Superior temporal gyrus (tissue), 1 donor: ENCODE data around the gene EDDM13.
"Not testable (repeated sequence)": the region's sequence is repeated elsewhere in the genome, so short reads cannot be mapped to it uniquely, and the experiment has no call there.

Experiments used
- DNase-seq: peaks from one replicate; pipeline ENCODE4 v3.0.0-alpha.2; 2016; ENCODE audit errors: extremely low spot score

EDDM13 gene

DNA sequence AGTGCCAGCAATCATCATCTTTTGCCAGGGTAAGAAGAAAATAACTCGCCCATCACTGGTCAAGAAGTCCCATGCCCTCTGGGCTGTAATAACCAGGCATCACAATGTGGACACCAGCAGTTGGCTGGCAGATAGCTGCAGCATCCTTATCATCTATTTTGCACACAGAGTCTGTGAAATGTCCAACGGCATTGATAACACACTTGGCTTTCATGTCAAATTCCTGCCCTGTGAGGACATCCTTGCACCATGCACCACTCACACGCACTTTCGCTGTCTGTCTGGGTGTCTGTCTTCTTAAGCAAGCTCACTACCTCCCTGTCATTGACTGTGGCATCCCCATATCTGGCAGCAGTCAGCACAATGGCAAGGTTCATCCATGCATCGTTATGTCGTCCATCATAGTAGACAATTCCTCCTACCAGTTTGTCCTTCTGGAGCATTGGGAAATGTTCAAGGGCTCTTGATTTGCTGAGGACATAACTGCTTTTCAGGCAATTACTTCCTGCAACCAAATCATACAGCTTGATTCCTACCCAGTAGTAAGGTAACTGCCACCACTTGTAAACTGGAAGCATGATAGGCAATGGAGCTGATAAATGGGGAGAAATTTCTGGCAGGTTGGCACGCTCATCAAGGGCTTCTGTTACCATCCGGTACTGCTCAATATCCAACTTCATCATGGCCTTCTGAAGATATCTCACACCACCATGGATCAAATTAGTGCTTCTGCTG is 48.9 kb downstream of the EDDM13 start:
- DNase-seq: no peak

DNA sequence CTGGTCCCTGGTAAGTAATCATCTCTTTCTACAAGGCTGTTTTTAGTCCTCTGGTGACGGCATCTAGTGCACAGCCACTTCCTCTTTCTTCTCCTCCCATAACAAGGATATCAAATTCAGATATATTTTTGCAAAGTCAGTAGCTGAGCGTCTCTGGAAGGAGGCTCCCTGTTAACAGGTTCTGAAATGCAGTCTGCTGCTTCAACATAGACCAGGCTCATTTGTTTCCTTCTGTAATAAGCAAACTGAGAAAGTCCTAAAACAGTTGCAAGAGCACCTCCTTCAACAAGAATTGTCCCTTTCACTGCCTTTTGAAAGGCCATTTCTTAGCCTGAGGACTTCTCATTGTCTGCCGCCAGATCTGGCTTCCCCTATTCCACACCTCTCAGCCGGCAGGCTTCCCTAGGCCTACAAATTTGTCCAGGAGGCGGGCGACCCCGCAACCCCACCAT is 49.5 kb downstream of the EDDM13 start:
- no peak for DNase-seq

DNA sequence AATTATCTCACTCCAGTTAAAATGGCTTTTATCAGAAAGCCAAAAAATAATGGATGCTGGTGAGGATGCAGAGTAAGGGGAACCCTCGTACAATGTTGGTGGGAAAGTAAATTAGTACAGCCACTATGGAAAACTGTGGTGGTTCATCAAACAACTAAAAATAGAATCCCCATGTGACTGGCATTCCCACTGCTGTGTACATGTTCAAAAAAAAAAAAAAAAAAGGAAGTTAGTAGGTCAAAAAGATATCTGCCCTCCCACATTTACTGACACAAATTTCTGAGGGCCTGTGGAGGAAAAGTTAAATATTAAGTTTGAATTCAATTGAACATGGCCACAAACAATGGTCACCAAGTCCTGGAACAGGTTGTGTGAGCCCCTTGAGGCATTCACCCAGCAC is 51.9 kb downstream of the EDDM13 start:
- DNase-seq: no peak

DNA sequence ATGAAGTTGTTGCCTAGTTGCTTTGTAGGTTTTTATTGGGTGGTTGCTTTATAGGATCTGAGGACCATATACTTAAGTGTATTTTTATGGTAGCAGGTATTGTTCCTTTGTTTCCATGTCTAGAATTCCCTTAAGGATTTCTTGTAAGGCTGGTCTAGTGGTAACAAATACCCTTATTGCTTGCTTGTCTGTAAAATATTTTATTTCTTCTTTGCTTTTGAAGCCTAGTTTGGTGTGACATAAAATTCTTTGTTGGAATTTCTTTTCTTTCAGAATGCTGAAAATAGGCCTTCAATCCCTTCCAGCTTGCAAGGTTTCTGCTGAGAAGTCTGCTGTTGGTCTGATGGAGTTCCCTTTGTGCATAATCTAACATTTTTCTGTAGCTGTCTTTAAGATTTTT is 60.1 kb downstream of the EDDM13 start:
- DNase-seq: no peak

DNA sequence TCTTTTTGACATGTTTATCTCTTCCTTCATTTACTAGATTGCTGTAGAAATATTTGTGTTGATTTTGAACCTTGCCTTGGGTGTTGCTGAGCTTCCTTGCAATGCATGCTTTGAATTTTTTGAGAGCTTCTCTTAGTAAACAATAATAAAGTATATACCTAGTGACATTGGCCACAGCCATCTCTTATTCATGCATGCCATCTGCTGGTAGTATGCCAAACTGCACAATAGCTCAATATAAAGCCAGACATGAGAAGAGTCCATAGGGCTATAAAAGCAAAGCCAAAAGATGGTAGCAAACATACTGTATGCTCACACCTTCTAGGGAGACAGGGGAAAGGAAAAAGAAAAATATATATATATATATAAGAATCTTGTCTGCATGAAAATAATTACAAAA is 61.0 kb downstream of the EDDM13 start:
- no peak for DNase-seq

DNA sequence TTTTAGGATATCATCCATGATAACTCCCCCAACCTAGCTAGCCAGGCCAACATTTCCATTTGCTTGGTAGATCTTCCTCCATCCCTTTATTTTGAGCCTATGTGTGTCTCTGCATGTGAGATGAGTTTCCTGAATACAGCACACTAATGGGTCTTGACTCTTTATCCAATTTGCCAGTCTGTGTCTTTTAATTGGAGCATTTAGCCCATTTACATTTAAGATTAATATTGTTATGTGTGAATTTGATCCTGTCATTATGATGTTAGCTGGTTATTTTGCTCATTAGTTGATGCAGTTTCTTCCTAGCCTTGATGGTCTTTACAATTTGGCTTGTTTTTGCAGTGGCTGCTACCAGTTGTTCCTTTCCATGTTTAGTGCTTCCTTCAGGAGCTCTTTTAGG is 62.8 kb downstream of the EDDM13 start:
- not testable (repeated sequence) for DNase-seq

DNA sequence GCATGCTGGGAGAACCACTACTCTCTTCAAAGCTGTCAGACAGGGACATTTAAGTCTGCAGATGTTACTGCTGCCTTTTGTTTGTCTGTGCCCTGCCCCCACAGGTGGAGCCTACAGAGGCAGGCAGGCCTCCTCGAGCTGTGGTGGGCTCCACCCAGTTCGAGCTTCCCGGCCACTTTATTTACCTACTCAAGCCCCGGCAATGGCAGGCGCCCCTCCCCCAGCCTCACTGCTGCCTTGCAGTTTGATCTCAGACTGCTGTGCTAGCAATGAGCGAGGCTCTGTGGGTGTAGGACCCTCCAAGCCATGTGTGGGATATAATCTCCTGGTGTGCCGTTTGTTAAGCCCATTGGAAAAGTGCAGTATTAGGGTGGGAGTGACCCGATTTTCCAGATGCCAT is 64.5 kb downstream of the EDDM13 start:
- not testable (repeated sequence) for DNase-seq

DNA sequence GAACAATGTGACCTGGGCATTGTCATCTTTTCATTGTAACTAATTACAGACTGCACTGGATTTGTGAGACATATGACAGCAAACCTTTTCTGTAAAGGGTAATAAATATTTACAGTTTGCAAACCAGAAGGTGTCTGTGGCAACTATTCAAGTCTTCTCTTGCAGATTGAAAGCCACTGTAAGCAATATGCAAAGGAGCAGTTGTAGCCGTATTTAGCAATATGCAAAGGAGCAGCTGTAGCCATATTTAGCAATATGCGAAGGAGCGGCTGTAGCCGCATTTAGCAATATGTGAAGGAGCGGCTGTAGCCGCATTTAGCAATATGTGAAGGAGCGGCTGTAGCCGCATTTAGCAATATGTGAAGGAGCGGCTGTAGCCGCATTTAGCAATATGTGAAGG is 66.5 kb downstream of the EDDM13 start:
- DNase-seq: not testable (repeated sequence)

DNA sequence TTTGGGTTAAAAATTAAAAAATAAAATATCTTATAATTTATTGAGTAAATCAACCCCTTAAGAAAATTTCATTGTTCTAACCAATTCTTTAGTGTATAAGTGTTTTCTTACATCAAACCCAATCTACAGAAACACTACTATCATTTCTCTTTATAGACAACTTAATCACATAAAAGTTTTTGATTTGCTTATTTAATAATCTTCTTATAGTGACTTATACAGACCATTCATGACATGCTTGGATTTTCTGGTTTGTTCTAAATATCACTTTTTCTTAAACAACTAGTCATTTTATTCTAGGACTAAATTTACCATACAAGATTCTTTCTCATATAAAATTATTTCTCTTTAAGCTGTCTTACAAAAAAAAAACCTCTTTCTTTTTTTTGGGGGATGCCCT is 69.4 kb downstream of the EDDM13 start:
- no peak for DNase-seq

DNA sequence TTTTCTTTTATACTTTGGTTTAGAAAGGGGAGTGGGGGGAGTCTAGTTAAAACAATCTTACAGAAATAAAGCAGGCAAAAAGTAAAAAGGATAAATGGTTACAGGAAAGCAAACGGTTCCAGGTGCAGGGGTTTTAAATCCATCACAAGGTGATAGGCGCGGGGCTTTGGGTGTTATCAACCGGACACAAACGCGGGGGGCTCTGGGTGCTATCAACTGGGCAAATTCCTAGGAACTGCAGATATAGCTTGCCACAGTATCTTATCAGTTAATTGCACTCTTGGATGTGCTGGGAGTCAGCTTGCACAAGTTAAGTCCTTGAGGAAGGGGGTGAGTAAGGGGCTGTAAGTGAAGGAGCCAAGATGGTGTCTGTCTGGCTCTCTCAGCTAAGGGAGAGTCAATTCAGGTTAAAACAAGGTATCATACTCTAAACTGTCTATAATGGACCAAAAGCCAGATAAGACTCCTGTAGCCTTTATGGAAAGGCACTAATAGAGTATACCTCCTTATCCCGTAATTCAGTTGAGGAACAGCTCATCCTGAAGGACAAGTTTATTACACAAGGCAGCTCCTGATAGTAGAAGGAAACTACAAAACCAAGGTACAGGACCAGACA is 74.7 kb downstream of the EDDM13 start:
- DNase-seq: no peak

DNA sequence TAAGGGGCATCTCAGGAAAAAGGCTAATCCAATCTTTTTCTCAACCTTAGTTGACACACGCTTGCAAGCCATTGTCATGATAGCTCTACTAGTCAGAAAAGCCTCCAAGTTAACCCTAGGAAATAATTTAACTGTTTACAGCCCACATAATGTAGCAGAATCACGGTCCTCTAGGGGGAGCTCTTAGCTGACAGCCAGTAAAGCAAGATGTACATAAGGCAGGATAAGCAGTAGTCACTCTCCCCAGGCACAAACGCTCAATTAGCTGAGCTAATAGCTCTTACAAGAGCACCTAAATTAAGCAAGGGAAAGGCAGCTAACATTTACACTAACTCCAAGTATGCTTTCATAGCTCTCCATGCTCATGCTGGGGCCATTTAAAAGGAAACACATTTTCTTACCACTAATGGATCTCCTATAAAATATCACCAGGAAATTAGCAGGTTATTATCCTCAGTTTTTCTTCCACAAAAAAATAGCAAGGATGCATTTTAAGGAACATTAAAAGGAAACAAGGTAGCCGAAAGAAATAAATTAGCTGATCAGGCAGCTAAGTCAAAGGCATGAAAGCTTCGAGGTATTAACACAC is 75.8 kb downstream of the EDDM13 start:
- no peak for DNase-seq

DNA sequence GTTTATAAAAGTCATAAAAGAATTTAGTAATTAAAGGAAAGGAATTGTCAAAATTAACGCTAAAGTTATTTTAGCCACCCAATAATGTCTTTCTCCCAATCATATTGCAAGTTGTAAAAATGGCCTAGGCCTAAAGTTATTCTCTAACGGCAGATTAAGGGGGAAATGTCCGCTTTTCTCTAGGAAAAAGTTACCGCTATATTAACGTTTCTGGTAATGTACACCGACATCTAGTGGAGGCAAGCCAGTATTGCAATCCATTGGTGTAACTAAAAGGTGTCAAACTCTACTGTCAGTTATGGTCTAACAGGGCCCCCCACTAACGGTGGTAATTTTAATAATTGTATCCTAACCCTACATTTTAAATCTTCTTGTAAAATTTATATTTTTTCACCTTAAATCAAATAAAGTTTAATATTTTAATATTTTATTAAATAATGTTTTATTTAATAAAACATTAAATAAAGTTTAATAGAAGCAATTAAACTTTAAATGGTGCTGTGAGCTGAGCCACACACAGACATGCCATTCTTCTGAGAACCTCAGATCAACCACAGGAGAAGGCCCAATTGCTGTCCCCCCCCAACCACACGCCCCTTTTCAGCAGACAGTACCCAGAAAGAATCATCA is 78.0 kb downstream of the EDDM13 start:
- peak; percentile 18 for DNase-seq

DNA sequence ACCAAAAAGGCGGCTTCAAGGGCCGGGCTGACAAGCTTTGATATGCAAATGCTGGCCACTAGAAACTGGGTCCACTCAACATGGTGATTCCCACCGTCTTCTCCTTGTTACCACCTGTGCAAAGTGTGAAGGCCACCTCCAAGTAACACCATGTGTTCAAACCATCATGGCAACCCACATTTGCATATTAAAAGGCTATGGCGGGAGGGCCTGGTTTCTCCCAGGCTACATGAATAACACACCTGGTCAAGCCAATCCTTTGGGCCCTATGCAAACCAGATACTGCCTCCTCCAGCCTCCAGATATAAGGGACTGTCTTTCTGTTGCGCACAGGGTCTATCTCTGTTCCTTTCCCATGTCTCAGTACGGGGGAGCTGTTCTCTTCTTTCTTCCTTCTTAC is 78.7 kb downstream of the EDDM13 start:
- no peak for DNase-seq

DNA sequence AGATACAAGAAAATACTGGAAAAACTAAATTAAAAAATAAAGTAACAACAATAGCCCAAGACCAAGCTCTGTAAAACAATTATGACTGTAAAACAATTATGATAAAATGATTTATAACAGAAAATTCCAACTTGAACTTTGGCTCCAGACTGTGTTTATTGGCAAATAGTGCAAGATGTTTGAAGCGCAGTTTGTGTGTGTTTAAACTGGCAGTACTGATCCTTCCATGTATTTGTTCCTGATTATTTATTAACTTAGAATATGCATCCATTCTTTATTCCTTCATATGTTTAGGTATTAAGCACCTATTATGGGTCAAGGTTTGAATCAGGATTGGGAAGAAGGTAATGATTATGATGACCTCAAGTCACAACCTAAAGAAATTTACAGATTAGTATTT is 83.0 kb downstream of the EDDM13 start:
- no peak for DNase-seq

DNA sequence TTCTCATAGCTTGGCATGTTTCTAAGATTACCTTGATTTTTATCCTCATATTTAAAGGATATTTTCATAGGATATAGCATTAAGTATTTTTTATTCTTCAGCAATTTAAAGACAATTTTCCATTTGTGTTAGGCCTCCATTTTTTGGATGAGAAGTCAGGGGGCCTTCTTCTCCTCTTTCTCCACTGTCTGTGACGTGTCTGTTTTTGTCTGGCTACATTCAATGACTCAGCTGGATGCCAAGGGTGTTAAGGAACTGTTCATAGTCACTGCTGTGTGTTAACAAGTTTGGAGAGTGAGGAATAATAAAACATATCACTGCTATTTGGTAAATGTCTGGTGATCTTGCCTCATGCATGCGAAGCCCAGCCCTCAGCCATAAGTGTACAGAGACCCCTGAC is 84.4 kb downstream of the EDDM13 start:
- DNase-seq: no peak
